ENCODE measurements around the gene STRN3.
"Not testable (repeated sequence)": the region's sequence is repeated elsewhere in the genome, so short reads cannot be mapped to it uniquely, and the experiment has no call there.

Gene STRN3, protein sequence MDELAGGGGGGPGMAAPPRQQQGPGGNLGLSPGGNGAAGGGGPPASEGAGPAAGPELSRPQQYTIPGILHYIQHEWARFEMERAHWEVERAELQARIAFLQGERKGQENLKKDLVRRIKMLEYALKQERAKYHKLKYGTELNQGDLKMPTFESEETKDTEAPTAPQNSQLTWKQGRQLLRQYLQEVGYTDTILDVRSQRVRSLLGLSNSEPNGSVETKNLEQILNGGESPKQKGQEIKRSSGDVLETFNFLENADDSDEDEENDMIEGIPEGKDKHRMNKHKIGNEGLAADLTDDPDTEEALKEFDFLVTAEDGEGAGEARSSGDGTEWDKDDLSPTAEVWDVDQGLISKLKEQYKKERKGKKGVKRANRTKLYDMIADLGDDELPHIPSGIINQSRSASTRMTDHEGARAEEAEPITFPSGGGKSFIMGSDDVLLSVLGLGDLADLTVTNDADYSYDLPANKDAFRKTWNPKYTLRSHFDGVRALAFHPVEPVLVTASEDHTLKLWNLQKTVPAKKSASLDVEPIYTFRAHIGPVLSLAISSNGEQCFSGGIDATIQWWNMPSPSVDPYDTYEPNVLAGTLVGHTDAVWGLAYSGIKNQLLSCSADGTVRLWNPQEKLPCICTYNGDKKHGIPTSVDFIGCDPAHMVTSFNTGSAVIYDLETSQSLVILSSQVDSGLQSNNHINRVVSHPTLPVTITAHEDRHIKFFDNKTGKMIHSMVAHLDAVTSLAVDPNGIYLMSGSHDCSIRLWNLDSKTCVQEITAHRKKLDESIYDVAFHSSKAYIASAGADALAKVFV

GRCh38 chr14:31026077-31026449 is at the start of gene STRN3:
Gene STRN3 (minus strand): TSS chr14:31026379. CDS start chr14:31026185, 194 bp downstream.
- DNase-seq (ENCODE audit: low read depth in 3 of 3, low spot score in 1 of 3): no peak

DNA sequence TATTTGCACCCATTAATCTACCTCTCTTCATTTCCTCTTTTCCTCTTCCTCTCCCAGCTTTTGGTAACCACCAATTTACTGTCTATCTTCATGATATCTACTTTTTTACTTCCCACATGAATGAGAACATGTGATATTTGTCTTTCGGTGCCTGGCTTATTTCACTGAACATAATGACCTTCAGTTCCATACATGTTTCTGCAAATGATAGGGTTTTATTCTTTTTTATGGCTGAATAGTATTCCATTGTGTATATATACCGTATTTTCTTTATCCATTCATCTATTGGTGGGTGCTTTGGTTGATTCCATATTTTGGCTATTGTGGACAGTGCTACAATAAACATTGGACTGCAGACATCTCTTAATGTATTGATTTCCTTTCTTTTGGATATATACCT is 49.0 kb upstream of the STRN3 start:
- DNase-seq (ENCODE audit: low read depth in 3 of 3, low spot score in 1 of 3): no peak

DNA sequence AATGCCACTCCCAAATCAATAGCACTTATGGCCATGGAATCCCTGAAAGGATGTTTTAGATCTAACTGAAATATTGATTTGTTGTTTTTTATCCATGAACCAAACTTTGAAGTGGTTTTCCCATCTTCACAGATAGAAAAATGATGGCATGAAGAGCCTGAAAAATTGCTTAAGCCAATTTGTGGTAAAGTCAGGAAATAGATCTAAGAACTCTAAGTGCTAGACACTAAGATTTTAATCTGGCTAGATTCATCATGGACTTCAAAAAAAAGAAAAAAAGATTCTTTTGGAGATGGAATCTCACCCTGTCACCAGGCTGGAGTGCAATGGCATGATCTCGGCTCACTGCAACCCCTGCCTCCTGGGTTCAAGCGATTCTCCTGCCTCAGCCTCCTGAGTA is 45.0 kb upstream of the STRN3 start:
- no peak for DNase-seq (ENCODE audit: low read depth in 3 of 3, low spot score in 1 of 3)

DNA sequence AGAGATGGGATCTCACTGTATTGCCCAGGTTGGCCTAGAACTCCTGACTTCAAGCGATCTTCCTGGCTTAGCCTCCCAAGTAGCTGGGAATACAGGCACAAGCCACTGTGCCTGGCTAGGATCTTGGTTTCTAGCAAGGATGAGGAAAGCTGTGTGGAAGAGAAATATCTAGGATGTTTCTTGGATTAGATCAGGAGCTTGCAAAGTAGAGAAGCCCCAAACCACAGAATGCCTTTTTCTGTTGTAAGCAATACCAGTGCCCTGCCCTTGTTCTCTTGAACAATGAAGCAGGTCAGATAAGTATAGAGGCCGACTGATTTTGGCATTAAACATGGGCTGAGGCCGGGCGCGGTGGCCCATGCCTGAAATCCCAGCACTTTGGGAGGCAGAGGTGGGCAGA is 44.3 kb upstream of the STRN3 start:
- DNase-seq (ENCODE audit: low read depth in 3 of 3, low spot score in 1 of 3): no peak

GRCh38 chr14:31069343-31069742 is 43.2 kb upstream of the STRN3 start:
- no peak for DNase-seq (ENCODE audit: low read depth in 3 of 3, low spot score in 1 of 3)

DNA sequence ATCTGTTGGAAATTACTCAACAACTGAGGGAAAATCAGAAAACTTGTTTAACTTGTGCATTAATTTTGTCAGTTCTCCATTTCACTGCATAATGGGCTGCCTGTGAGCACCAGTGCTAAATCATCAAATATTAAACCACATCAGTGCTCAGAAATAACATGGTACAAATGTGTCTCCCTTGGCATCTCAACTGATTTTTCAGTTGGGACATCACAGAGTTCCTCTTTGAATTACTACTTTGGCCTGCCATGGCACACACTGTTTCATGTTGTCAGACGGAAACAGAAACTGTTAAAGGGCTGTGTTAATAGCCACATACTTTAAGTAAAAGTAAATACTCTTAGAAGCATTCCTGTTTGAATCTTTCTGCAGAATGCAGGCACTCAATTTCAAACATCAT is 42.1 kb upstream of the STRN3 start:
- no peak for DNase-seq (ENCODE audit: low read depth in 3 of 3, low spot score in 1 of 3)

DNA sequence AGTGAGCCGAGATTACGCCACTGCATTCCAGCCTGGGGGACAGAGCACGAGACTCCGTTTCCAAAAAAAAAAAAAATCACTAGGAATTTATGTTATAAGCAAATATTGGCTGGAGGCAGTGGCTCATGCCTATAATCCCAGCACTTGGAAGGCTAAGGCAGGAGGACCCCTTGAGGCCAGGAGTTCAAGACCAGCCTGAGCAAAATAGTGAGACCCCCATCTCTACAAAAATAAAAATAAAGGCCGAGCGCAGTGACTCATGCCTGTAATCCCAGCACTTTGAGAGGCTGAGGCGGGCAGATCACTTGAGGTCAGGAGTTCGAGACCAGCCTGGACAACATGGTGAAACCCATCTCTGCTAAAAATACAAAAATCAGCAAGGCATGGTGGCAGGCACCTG is 36.7 kb upstream of the STRN3 start:
- DNase-seq (ENCODE audit: low read depth in 3 of 3, low spot score in 1 of 3): not testable (repeated sequence)

DNA sequence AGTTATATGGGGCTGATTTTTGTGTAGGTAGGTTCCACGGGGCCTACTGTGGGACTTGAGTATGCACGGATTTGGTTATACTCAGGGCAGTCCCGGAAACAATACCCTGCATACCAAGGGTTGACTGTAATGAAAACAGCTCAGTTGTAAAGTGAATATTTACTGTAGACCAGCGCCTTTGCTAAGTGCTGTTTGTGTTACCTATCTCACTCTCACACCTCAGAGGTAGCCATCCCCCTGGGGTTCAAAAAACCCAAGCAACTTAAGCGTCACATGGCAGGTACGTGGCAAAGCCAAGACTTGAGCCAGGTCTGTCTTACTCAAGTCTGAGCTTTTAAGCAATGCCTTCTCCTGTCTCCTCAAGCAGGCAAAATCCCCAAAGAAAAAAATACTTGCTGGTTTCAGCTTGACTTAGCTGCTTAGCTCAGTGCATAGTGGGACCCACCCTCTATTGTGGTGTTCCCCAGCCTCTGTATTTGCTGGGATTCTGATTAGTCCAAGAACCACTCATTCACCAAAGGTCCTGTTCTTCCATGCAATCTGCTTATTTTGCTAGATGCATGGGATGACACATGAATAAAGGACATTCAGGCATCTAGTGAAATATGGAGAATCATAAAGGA is 34.2 kb upstream of the STRN3 start:
- no peak for DNase-seq (ENCODE audit: low read depth in 3 of 3, low spot score in 1 of 3)

- no peak for DNase-seq (ENCODE audit: low read depth in 3 of 3, low spot score in 1 of 3)
Observed at GRCh38 chr14:31059152-31059924, 33.2 kb upstream of the STRN3 start.

GRCh38 chr14:31057701-31058364 is 31.7 kb upstream of the STRN3 start:
- no peak for DNase-seq (ENCODE audit: low read depth in 3 of 3, low spot score in 1 of 3)

- DNase-seq (ENCODE audit: low read depth in 3 of 3, low spot score in 1 of 3): no peak
Observed at GRCh38 chr14:31057035-31057434, 30.9 kb upstream of the STRN3 start.

- DNase-seq (ENCODE audit: low read depth in 3 of 3, low spot score in 1 of 3): not testable (repeated sequence)
Observed at GRCh38 chr14:31052905-31053586, 26.9 kb upstream of the STRN3 start.

- DNase-seq (ENCODE audit: low read depth in 3 of 3, low spot score in 1 of 3): no peak
Observed at GRCh38 chr14:31051511-31051910, 25.3 kb upstream of the STRN3 start.

DNA sequence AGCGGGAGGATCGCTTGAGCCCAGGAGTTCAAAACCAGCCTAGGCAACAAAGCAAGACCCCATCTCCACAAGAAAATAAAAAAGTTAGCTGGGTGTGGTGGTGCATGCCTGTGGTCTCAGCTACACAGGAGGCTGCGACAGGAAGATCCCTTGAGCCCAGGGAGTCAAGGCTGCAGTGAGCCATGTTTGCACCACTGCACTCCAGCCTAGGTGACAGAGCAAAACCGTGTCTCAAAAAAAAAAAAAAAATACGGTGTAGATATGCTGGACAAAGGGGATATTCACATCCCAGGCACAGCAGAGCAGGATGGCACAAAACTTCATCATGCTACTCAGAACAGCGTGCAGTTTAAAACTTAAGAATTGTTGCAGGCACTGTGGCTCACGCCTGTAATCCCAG is 24.8 kb upstream of the STRN3 start:
- no peak for DNase-seq (ENCODE audit: low read depth in 3 of 3, low spot score in 1 of 3)

GRCh38 chr14:31047503-31047902 is 21.3 kb upstream of the STRN3 start:
- DNase-seq (ENCODE audit: low read depth in 3 of 3, low spot score in 1 of 3): no peak

DNA sequence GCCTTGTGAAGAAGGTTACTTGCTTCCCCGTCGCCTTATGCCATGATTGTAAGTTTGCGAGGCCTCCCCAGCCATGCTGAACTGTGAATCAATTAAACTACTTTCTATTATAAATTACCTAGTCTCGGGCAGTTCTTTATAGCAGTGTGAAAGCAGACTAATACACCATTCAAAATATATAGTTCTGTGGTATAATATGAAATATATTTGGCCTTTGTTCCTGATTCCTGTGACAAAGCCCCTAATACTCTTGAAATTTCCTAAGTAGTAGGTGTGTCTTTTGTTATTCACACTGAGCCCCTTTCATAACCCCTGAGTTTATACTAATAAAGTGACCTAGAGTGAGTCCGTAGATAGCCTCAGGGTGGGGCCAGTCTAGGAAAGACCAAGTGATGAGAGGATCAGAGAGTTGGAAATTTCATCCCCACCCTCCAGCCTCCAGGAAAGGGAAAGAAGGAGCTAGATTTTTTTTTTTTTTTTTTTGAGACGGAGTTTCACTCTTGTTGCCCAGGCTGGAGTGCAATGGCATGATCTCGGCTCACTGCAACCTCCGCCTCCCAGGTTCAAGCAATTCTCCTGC is 19.4 kb upstream of the STRN3 start:
- no peak for DNase-seq (ENCODE audit: low read depth in 3 of 3, low spot score in 1 of 3)

DNA sequence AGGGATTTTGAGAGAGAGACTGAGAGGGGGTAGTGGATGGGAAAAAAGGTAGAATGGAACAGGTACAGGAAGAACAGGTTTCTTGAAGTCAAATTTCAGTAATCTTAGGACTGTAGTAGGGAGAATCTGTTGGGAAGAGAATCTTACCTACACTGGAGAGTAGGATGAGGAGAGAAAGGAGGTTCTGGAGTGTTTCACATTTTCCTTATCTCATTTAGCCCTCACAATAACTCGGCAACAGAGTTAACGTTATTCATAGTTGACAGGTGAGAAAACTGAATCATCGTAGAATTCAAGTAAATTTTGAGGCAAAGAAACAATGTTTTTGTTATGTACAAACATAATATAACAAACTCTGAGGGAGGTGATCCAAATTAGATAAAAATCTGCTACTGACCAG is 17.2 kb upstream of the STRN3 start:
- DNase-seq (ENCODE audit: low read depth in 3 of 3, low spot score in 1 of 3): no peak

DNA sequence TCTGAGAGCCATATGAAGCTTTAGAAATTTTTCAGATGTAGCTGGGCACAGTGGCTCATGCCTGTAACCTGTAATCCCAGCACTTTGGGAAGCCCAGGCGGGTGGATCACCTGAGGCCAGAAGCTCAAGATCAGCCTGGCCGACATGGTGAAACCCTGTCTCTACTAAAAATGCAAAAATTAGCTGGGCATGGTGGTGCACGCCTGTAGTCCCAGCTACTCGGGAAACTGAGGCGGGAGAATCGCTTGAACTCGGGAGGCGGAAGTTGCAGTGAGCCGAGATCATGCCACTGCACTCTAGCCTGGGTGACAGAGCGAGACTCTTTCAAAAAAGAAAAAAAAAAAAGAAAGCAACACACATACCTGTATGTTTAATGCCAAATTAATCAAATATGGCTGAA is 16.7 kb upstream of the STRN3 start:
- not testable (repeated sequence) for DNase-seq (ENCODE audit: low read depth in 3 of 3, low spot score in 1 of 3)

DNA sequence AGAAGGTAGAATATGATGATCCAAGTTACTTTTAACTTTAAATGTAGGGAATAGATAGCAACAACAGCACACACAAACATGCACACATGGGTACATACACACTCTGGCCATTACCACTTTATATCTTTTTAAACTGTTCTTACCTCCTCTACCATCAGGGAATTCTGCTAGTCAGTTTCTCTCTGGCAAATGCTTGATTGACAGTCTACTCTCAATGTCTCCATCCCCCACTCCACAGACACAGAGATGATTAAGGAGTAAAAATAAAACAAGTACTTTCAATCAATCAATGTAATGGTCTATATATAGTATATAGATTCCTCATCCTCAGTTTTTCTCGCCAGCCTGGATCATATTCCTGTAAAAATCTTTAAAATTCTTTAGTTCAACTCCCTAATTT is 16.1 kb upstream of the STRN3 start:
- DNase-seq (ENCODE audit: low read depth in 3 of 3, low spot score in 1 of 3): no peak
